Smooth muscle cell of the umbilical artery (primary cell): ENCODE results near the gene EDC4. TPM values are rescaled to one million over a fixed set of nuclear protein-coding genes. Genes with fewer than 3 reads are reported as not detected.

Experiments used
- total RNA-seq: library from RNA; depleted of rRNA; stranded (reverse); fragments of >200 nt; gene quantifications from 2 replicates; pipeline ENCODE4 v1.2.3, GENCODE V29; 2014

Gene EDC4
- total RNA-seq, result 46.9 and 83.3 TPM in 2 replicates

GRCh38 chr16:67872631-67873434, at the start of gene EDC4:
EDC4 (plus strand) TSS chr16:67873052; CDS start chr16:67873262, 210 bp downstream.

GRCh38 chr16:67841816-67842508, 30.9 kb upstream of the EDC4 start, which contains the start of gene THAP11:
THAP11 (plus strand) TSS chr16:67842320; CDS start chr16:67842555, 235 bp downstream.

DNA sequence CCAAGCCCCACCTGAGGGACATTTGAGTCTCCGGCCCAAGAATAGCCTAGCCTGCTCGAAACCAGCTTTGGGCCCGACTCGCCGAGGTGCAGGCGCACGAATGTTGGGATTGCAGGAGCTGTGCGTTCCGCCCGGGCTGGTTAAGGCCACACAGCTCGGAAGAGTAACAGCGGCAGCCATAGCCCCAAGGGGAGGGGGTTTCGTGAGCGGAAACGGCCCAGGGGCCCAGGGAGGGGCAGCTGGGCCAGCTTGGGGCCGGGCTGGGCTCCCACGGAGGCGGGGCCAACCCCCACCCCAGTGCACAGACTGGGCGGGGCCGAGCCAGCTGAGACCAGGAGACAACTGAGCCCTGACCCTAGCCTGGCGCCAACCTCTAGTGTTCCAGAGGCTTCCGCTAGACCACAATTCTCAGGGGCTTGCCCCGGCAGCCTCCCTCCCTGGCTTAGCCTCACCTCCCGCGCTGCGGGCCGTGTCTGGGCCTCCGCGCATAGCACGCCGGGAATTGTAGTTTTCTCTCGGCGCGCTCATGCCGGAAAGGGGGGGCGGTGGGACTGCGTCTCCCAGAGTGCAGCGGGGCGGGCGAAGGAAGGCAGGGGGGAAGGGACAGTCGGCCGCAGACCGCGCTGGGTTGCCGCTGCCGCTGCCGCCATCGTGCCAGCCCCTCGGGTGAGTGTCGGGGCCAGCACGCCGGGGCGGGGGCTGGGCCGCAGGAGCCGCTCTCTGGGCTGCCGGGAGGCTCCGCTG, 26.4 kb upstream of the EDC4 start, which contains the start of gene NUTF2:
Gene NUTF2 (plus strand): TSS at position 614 of the 744 bp plus-strand sequence. CDS start 18,198 bp downstream, outside the sequence.

DNA sequence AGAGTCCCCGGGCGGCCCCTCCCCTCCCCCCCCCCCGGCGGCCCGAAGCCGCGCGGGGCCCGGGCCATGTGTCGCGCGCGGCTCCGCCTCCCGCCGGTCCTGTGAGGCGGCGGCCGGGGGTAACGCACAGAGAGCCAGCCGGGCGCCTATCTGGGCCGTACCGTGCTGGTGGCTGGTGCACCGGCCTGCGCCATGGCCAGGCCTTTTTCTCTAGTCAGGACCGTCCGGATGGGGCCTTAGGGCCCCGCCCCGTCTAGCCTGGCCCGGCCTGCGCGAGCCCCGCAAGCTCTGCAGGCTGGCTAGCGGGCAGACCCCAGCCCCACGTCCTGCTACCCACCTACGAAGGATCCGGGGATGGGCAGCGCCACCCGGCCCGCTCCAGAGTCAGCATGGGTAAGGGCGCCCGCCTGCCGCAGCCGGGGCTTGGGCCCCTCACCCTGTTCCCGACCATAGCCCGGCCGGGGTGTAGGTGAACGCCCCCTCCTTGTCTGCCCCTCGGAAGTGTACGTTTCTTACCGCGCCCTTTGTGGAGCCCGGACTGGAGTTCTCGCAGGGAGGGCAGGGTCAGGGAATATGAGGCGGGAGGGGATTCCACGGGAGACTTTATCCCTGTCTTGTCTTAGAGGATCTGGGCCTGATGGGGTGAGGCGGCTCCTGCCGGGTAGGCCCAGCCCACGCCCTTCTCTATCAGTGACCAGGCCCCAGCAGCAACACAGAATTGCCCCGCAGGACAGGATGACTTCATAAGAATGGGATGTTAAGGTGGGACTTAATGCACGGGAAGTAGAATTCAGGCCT, 25.6 kb upstream of the EDC4 start, which contains the start of gene CENPT:
Gene CENPT (minus strand): TSS at position 630 of the 798 bp plus-strand sequence. CDS start 13,834 bp downstream, outside the sequence.

GRCh38 chr16:67884684-67885083, 11.8 kb downstream of the EDC4 start, which contains the start of gene NRN1L:
NRN1L (plus strand) TSS chr16:67884885; CDS start chr16:67884904, 19 bp downstream.

DNA sequence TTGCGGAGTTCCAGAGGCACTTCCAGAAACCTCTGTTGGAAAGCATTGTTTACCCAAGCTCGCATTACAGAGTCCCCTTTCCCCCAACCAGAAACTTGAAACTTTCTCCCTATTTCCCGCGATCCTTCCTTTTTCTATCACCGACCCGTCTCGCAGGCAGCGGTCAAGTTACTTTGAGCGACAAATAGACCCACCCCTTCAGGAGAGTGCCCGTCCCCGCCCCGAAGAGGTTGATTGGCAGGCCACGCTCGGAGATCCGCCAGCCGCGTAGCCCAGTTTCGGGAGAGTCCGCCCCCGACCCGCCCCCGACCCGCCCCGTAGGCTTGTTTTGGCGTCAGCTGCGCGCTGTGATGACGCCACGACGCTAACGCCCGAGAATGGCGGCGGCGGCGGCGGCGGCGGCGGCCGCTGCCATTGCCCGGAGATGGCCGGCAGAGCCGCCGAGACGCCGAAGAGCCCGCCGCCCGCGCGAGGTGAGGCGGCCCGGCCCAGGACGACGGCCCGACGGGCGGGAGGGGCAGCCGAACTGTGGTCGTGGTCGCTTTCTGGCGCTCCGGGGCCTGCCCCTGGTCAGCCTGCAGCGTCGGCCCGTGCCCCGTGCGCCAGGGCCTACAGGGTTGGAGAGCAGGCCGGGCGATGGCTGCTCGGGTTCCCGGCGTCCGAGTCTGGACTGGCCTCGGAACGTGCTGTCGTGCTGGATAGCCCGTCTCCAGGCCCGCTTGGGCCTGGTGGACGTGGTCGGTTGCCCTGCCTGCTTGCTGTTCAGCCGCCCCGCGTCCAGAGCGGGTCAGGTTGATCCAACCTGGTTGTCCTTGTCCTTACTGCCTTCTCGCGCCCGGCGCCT, 20.3 kb downstream of the EDC4 start, which contains the start of gene PSKH1:
Gene PSKH1 (plus strand): TSS at position 356 of the 844 bp plus-strand sequence. CDS start 15,496 bp downstream, outside the sequence.

Other genes with a start within 250 kb of the EDC4 start
- under 0.01 and 0.37 TPM in 2 replicates for gene CARMIL2, start 227.9 kb upstream of the EDC4 start, total RNA-seq
- 11.3 and 15.8 TPM in 2 replicates for gene ACD, start 212.8 kb upstream of the EDC4 start, total RNA-seq
- gene PARD6A, start 212.1 kb upstream of the EDC4 start, total RNA-seq, result 0.59 and 1.2 TPM in 2 replicates
- gene ENKD1, start 206.3 kb upstream of the EDC4 start, total RNA-seq, result 12.4 and 14.0 TPM in 2 replicates
- gene C16orf86, start 206.2 kb upstream of the EDC4 start, total RNA-seq, result 2.2 and 5.6 TPM in 2 replicates
- gene GFOD2, start 153.7 kb upstream of the EDC4 start, total RNA-seq, result 12.5 and 20.3 TPM in 2 replicates
- 3.9 and 7.1 TPM in 2 replicates for gene RANBP10, start 66.5 kb upstream of the EDC4 start, total RNA-seq
- 0.32 and 1.5 TPM in 2 replicates for gene TSNAXIP1, start 66.2 kb upstream of the EDC4 start, total RNA-seq
- 31.1 and 35.3 TPM in 2 replicates for gene THAP11, start 30.7 kb upstream of the EDC4 start, total RNA-seq
- gene NUTF2, start 26.1 kb upstream of the EDC4 start, total RNA-seq, result 73.9 and 178 TPM in 2 replicates
- 19.9 and 29.6 TPM in 2 replicates for gene CENPT, start 25.4 kb upstream of the EDC4 start, total RNA-seq
- gene NRN1L, start 11.8 kb downstream of the EDC4 start, total RNA-seq, result not detected in 2 replicates
- gene PSKH1, start 20.2 kb downstream of the EDC4 start, total RNA-seq, result 27.6 and 28.9 TPM in 2 replicates
- under 0.01 and 0.51 TPM in 2 replicates for gene CTRL, start 58.8 kb downstream of the EDC4 start, total RNA-seq
- gene PSMB10, start 63.8 kb downstream of the EDC4 start, total RNA-seq, result 22.0 and 46.3 TPM in 2 replicates
- gene LCAT, start 71.1 kb downstream of the EDC4 start, total RNA-seq, result 6.5 and 10.4 TPM in 2 replicates
- gene SLC12A4, start 95.6 kb downstream of the EDC4 start, total RNA-seq, result 119 and 195 TPM in 2 replicates
- not detected in 2 replicates for gene DPEP3, start 107.4 kb downstream of the EDC4 start, total RNA-seq
- gene DPEP2, start 126.4 kb downstream of the EDC4 start, total RNA-seq, result not detected in 2 replicates
- gene DPEP2NB, start 142.9 kb downstream of the EDC4 start, total RNA-seq, result not detected in 2 replicates
- gene DDX28, start 150.2 kb downstream of the EDC4 start, total RNA-seq, result 7.3 and 8.3 TPM in 2 replicates
- 12.5 and 21.1 TPM in 2 replicates for gene DUS2, start 150.2 kb downstream of the EDC4 start, total RNA-seq
- gene NFATC3, start 212.3 kb downstream of the EDC4 start, total RNA-seq, result 8.3 and 12.4 TPM in 2 replicates